Neural cell (in vitro differentiated cells): ENCODE data around the gene PCED1B. TPM values are rescaled to one million over a fixed set of nuclear protein-coding genes. Genes with fewer than 3 reads are reported as not detected.

Experiments
- H2AFZ ChIP-seq: fragments of 200-600, 300-800 bp; sonication (generic), shearing (Covaris generic); 2 replicates; pipeline ENCODE4 v1.6.0; 2014; ENCODE audit warnings: low read depth, mild to moderate bottlenecking, antibody characterized with exemption, low read length, moderate library complexity
- H3F3A ChIP-seq: fragments of 200-600 bp; shearing (Covaris generic); 2 replicates; pipeline ENCODE4 v1.6.1; 2016; ENCODE audit warnings: mild to moderate bottlenecking, moderate library complexity, mixed read lengths, antibody characterized with exemption, low read length; ENCODE audit not compliant: insufficient read depth, poor library complexity, severe bottlenecking
- H3K27ac ChIP-seq: fragments of 200-600, 300-800 bp; sonication (generic), shearing (Covaris generic); 2 replicates; pipeline ENCODE4 v1.5.1; 2014; ENCODE audit warnings: mild to moderate bottlenecking, low read length, moderate library complexity
- H3K27me3 ChIP-seq: fragments of 300-800, 200-600 bp; sonication (generic), shearing (Covaris generic); 2 replicates; pipeline ENCODE4 v1.6.0; 2014; ENCODE audit warnings: mild to moderate bottlenecking, low read depth, low read length, moderate library complexity; ENCODE audit not compliant: insufficient read depth
- H3K36me3 ChIP-seq: fragments of 300-800, 200-600 bp; sonication (generic), shearing (Covaris generic); 2 replicates; pipeline ENCODE4 v1.5.1; 2014; ENCODE audit warnings: mild to moderate bottlenecking, antibody characterized with exemption, low read length, moderate library complexity; ENCODE audit not compliant: insufficient read depth
- H3K4me2 ChIP-seq: fragments of 300-800, 200-600 bp; sonication (generic), shearing (Covaris generic); 2 replicates; pipeline ENCODE4 v1.6.0; 2014; ENCODE audit warnings: mild to moderate bottlenecking, low read length
- H3K4me3 ChIP-seq: fragments of 300-800, 200-600 bp; sonication (generic), shearing (Covaris generic); 2 replicates; pipeline ENCODE4 v1.5.1; 2014; ENCODE audit warnings: mild to moderate bottlenecking, low read length, moderate library complexity
- H3K79me2 ChIP-seq: fragments of 200-600 bp; shearing (Covaris generic); replicated peaks from 2 replicates; pipeline ENCODE4 v1.6.0; 2014; ENCODE audit warnings: mild to moderate bottlenecking, low read length, moderate library complexity; ENCODE audit not compliant: insufficient read depth
- H3K9ac ChIP-seq: fragments of 300-800, 200-600 bp; sonication (generic), shearing (Covaris generic); 2 replicates; pipeline ENCODE4 v1.6.1; 2016; ENCODE audit warnings: mild to moderate bottlenecking, low read length, mixed read lengths
- H3K9me2 ChIP-seq: fragments of 200-600 bp; shearing (Covaris generic); 2 replicates; pipeline ENCODE4 v1.6.1; 2016; ENCODE audit warnings: mild to moderate bottlenecking, low read length, mixed read lengths; ENCODE audit not compliant: insufficient read depth
- H3K9me3 ChIP-seq: fragments of 200-600, 300-800 bp; sonication (generic), shearing (Covaris generic); 2 replicates; pipeline ENCODE4 v1.6.1; 2016; ENCODE audit warnings: mild to moderate bottlenecking, mixed run types, low read length, moderate library complexity, mixed read lengths
- H4K20me1 ChIP-seq: fragments of 200-600 bp; shearing (Covaris generic); 2 replicates; pipeline ENCODE4 v1.6.1; 2016; ENCODE audit warnings: mild to moderate bottlenecking, mixed run types; ENCODE audit not compliant: insufficient read depth
- EP300 ChIP-seq: fragments of 450-650 bp; conservative IDR thresholded peaks from 2 replicates; pipeline ENCODE4 v1.6.1; 2014; ENCODE audit warnings: antibody characterized with exemption, mild to moderate bottlenecking, moderate library complexity; ENCODE audit not compliant: poor library complexity, severe bottlenecking
- EZH2 ChIP-seq: fragments of 200-600, 300-800 bp; shearing (Covaris generic), sonication (generic); IDR thresholded peaks from 2 replicates; pipeline ENCODE4 v1.6.1; 2014; ENCODE audit warnings: antibody characterized with exemption, low read length, borderline replicate concordance, mild to moderate bottlenecking; ENCODE audit not compliant: insufficient read depth, poor library complexity, severe bottlenecking
- RAD21 ChIP-seq: fragments of 450-650 bp; conservative IDR thresholded peaks from 2 replicates; pipeline ENCODE4 v1.6.1; 2014; ENCODE audit warnings: antibody characterized with exemption, mild to moderate bottlenecking, moderate library complexity
- SMC3 ChIP-seq: fragments of 450-650 bp; conservative IDR thresholded peaks from 2 replicates; pipeline ENCODE4 v1.6.1; 2014; ENCODE audit warnings: antibody characterized with exemption, mild to moderate bottlenecking, moderate library complexity; ENCODE audit not compliant: poor library complexity
- TAF1 ChIP-seq: IDR thresholded peaks from 2 replicates; pipeline ENCODE4 v1.6.1; 2012; ENCODE audit warnings: low read depth
- polyA plus RNA-seq: library from polyadenylated mRNA; depleted of rRNA; stranded (reverse); fragments of >200 nt; gene quantifications from 2 replicates; pipeline ENCODE4 v1.2.3, GENCODE V29; 2014
- TF ChIP-seq, protein P1 (sequence below): fragments of 450-650 bp; IDR thresholded peaks from 2 replicates; pipeline ENCODE4 v1.5.1; 2014; ENCODE audit warnings: antibody characterized with exemption, mild to moderate bottlenecking, moderate library complexity; ENCODE audit not compliant: poor library complexity, severe bottlenecking
- TF ChIP-seq, protein P2 (sequence below): IDR thresholded peaks from 2 replicates; pipeline ENCODE4 v1.6.1; 2012; ENCODE audit warnings: borderline replicate concordance

Gene PCED1B
- polyA plus RNA-seq, 1 donor from 2014 or later: not detected

DNA sequence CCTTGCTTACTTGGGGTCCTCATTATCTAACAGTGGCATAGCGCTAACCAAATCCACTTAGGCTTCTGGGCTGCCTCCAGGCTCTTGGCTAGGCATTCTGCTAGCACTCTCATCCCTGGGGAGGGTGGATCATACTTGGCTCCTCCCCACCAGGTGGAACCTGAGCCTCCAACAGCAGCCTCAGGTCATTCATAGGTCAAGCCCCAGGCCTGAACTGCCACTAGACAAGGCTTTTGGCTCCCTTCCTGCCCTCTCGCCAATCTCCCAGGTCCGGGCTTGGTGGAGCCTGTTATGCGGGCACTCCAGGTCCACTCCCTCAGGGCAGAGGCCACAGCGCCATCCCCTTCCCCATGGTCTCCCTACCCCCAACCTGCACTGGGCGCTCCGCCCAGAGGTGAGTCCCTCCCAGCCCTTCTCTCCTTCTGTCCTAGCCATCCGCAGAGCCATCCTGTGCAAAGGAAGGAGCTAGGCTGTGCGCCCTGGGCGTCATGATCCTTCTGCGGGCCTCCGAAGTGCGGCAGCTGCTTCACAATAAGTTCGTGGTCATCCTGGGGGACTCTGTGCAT, 155.2 kb downstream of the PCED1B start:
- Histone ChIP-seq H3K4me3 (no peak overlapping the region), H4K20me1 (no peaks in the 10 kb centered on the region), H3K79me2 (no peaks in the 10 kb centered on the region), H3K36me3 (no peaks in the 10 kb centered on the region), H3K9me3 (no peaks in the 10 kb centered on the region), H3F3A (no peaks in the 10 kb centered on the region), H3K27me3 (no peaks in the 10 kb centered on the region), H2AFZ (no peak overlapping the region), H3K9me2 (no peaks in the 10 kb centered on the region), H3K27ac (no peak overlapping the region), H3K4me2 (no peak overlapping the region), H3K9ac (no peak overlapping the region)
- TF ChIP-seq EZH2 (no peak), SMC3 (no peak), RAD21 (no peak), TAF1 (no peak), EP300 (no peak)
- TF ChIP-seq, protein P1, sequence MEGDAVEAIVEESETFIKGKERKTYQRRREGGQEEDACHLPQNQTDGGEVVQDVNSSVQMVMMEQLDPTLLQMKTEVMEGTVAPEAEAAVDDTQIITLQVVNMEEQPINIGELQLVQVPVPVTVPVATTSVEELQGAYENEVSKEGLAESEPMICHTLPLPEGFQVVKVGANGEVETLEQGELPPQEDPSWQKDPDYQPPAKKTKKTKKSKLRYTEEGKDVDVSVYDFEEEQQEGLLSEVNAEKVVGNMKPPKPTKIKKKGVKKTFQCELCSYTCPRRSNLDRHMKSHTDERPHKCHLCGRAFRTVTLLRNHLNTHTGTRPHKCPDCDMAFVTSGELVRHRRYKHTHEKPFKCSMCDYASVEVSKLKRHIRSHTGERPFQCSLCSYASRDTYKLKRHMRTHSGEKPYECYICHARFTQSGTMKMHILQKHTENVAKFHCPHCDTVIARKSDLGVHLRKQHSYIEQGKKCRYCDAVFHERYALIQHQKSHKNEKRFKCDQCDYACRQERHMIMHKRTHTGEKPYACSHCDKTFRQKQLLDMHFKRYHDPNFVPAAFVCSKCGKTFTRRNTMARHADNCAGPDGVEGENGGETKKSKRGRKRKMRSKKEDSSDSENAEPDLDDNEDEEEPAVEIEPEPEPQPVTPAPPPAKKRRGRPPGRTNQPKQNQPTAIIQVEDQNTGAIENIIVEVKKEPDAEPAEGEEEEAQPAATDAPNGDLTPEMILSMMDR: no peak
- TF ChIP-seq, protein P2, sequence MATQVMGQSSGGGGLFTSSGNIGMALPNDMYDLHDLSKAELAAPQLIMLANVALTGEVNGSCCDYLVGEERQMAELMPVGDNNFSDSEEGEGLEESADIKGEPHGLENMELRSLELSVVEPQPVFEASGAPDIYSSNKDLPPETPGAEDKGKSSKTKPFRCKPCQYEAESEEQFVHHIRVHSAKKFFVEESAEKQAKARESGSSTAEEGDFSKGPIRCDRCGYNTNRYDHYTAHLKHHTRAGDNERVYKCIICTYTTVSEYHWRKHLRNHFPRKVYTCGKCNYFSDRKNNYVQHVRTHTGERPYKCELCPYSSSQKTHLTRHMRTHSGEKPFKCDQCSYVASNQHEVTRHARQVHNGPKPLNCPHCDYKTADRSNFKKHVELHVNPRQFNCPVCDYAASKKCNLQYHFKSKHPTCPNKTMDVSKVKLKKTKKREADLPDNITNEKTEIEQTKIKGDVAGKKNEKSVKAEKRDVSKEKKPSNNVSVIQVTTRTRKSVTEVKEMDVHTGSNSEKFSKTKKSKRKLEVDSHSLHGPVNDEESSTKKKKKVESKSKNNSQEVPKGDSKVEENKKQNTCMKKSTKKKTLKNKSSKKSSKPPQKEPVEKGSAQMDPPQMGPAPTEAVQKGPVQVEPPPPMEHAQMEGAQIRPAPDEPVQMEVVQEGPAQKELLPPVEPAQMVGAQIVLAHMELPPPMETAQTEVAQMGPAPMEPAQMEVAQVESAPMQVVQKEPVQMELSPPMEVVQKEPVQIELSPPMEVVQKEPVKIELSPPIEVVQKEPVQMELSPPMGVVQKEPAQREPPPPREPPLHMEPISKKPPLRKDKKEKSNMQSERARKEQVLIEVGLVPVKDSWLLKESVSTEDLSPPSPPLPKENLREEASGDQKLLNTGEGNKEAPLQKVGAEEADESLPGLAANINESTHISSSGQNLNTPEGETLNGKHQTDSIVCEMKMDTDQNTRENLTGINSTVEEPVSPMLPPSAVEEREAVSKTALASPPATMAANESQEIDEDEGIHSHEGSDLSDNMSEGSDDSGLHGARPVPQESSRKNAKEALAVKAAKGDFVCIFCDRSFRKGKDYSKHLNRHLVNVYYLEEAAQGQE: no peak

DNA sequence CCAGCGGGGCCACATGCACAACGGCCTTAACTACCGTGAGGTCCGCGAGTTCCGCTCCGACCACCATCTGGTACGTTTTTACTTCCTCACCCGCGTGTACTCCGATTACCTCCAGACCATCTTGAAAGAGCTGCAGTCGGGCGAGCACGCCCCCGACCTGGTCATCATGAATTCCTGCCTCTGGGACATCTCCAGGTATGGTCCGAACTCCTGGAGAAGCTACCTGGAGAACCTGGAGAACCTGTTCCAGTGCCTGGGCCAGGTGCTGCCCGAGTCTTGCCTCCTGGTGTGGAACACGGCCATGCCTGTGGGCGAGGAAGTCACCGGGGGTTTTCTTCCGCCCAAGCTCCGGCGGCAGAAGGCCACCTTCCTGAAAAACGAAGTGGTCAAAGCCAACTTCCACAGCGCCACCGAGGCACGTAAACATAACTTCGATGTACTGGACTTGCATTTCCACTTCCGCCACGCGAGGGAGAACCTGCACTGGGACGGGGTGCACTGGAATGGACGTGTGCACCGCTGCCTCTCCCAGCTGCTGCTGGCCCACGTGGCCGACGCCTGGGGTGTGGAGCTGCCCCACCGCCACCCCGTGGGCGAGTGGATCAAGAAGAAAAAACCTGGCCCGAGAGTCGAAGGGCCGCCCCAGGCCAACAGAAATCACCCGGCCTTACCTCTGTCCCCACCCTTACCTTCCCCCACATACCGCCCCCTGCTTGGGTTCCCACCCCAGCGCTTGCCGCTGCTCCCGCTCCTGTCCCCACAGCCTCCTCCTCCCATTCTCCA, 156.0 kb downstream of the PCED1B start:
- H3F3A ChIP-seq: no peaks in the 10 kb centered on the region
- no peak overlapping the region for H3K4me3 ChIP-seq
- H3K4me2 ChIP-seq: no peak overlapping the region
- no peak overlapping the region for H3K27ac ChIP-seq
- no peak overlapping the region for H3K9ac ChIP-seq
- H3K27me3 ChIP-seq: no peaks in the 10 kb centered on the region
- no peaks in the 10 kb centered on the region for H3K9me2 ChIP-seq
- H3K79me2 ChIP-seq: no peaks in the 10 kb centered on the region
- H2AFZ ChIP-seq: no peak overlapping the region
- TF ChIP-seq RAD21: no peak
- TF ChIP-seq, protein P1: no peak
- TF ChIP-seq, protein P2: no peak
- no peak for TF ChIP-seq TAF1
- no peak for TF ChIP-seq SMC3
- H4K20me1 ChIP-seq: no peaks in the 10 kb centered on the region
- no peaks in the 10 kb centered on the region for H3K36me3 ChIP-seq
- no peaks in the 10 kb centered on the region for H3K9me3 ChIP-seq
